Breast epithelium (tissue), 3 donors: ENCODE results near the gene LEO1.

Source experiments
- POLR2A ChIP-seq: fragments of 450-650 bp; IDR thresholded peaks from one replicate; pipeline ENCODE4 v1.6.1; 2016; ENCODE audit warnings: antibody characterized with exemption, mild to moderate bottlenecking, moderate library complexity
- POLR2AphosphoS5 ChIP-seq, 3 donors: sonication (generic); formaldehyde crosslinking; IDR thresholded peaks; one replicate each; pipeline ENCODE4 v1.6.1; 2017; ENCODE audit warnings: antibody characterized with exemption in 3 of 3
- TF ChIP-seq, protein P1 (sequence below), 3 donors: fragments of 450-650 bp; IDR thresholded peaks; one replicate each; pipeline ENCODE4 v1.5.1; 2016 to 2017; ENCODE audit warnings: antibody characterized with exemption in 3 of 3, mild to moderate bottlenecking in 3 of 3, moderate library complexity in 3 of 3

DNA sequence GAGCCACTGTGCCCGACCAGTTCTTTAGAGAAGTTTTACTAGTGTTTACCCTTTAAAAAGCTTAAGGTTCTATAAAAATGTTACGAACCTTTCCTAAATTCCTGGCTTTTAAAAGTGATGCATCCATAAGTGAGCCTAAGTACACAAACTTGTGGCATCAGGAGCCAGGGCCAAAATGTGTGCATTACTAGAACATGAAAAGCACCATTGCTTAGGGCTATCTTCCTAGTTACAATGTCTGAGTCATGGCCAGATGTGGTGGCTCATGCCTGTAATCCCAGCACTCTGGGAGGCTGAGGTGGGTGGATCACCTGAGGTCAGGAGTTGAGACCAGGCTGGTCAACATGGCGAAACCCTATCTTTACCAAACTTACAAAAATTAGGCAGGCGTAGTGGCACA lies 39.9 kb downstream of the LEO1 start:
- TF ChIP-seq POLR2AphosphoS5 (IDR thresholded peaks at IDR 0.05), result no peak
- TF ChIP-seq, protein P1, sequence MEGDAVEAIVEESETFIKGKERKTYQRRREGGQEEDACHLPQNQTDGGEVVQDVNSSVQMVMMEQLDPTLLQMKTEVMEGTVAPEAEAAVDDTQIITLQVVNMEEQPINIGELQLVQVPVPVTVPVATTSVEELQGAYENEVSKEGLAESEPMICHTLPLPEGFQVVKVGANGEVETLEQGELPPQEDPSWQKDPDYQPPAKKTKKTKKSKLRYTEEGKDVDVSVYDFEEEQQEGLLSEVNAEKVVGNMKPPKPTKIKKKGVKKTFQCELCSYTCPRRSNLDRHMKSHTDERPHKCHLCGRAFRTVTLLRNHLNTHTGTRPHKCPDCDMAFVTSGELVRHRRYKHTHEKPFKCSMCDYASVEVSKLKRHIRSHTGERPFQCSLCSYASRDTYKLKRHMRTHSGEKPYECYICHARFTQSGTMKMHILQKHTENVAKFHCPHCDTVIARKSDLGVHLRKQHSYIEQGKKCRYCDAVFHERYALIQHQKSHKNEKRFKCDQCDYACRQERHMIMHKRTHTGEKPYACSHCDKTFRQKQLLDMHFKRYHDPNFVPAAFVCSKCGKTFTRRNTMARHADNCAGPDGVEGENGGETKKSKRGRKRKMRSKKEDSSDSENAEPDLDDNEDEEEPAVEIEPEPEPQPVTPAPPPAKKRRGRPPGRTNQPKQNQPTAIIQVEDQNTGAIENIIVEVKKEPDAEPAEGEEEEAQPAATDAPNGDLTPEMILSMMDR (IDR thresholded peaks at IDR 0.05), result no peak
- no peak for TF ChIP-seq POLR2A
